ENCODE data around the gene KDM2A.

The KDM2A gene

DNA sequence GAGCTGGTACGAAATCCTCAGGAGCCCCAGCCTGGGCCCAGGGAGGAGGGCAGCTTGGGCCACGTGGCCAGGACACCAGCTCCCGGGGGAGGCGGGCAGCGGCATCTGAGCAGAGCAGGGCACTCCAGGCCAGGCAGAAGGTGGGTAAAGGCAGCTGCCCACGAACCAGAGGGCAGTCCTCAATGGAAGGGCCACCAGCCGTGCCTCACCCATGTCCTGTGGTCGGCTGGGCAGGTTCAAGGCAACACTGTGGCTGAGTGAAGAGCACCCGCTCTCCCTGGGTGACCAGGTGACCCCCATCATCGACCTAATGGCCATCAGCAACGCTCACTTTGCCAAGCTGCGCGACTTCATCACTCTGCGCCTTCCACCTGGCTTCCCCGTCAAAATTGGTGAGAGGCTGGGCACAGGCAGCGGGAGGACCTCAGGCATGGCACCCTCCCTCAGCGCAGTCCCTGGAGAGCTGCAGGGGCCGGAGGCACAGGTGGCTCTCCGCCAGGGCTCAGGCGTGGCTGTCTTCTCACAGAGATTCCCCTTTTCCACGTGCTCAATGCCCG, 181.8 kb downstream of the KDM2A start:
- TF ChIP-seq CTCF (IDR thresholded peaks at IDR 0.05; ENCODE audit: borderline replicate concordance, extremely low read depth, low read length, poor library complexity, severe bottlenecking): no peak
- no peak for TF ChIP-seq EZH2 (IDR thresholded peaks at IDR 0.05; ENCODE audit: borderline replicate concordance, low read depth, low read length, severe bottlenecking)
- H2AFZ ChIP-seq (ENCODE audit: low read depth, low read length): no peak overlapping the region
- H3K4me1 ChIP-seq (ENCODE audit: insufficient read depth, low read length): no peaks in the 10 kb centered on the region
- H3K4me2 ChIP-seq (ENCODE audit: insufficient read depth, low read length): no peak overlapping the region
- DNase-seq: no peak
- peaks cover 26% of the 10 kb centered on the region for H3K79me2 ChIP-seq (ENCODE audit: insufficient read depth, low read length)
- H3K36me3 ChIP-seq (ENCODE audit: insufficient read depth, low read length): peaks cover 66% of the 10 kb centered on the region
- H3K9ac ChIP-seq (ENCODE audit: low read depth, low read length): no peak overlapping the region
- no peaks in the 10 kb centered on the region for H3K9me3 ChIP-seq (ENCODE audit: insufficient read depth, low read length, severe bottlenecking)
- ATAC-seq (ENCODE audit: insufficient read depth, low read depth): no peak
- H3K4me3 ChIP-seq (ENCODE audit: low read depth in 1 of 2, low read length in 2 of 2): no peak overlapping the region
- no peaks in the 10 kb centered on the region for H3K27me3 ChIP-seq (ENCODE audit: insufficient read depth, low read length, poor library complexity)
- peaks cover 32% of the 10 kb centered on the region for H4K20me1 ChIP-seq (ENCODE audit: insufficient read depth, low read length)
- no peak overlapping the region for H3K27ac ChIP-seq (ENCODE audit: low read length)

GRCh38 chr11:67301313-67301921, 182.4 kb downstream of the KDM2A start:
- TF ChIP-seq CTCF (IDR thresholded peaks at IDR 0.05; ENCODE audit: borderline replicate concordance, extremely low read depth, low read length, poor library complexity, severe bottlenecking) (no peak), EZH2 (IDR thresholded peaks at IDR 0.05; ENCODE audit: borderline replicate concordance, low read depth, low read length, severe bottlenecking) (no peak)
- DNase-seq: no peak
- Histone ChIP-seq H2AFZ (ENCODE audit: low read depth, low read length) (no peak overlapping the region), H3K27ac (ENCODE audit: low read length) (no peak overlapping the region), H3K36me3 (ENCODE audit: insufficient read depth, low read length) (peaks cover 60% of the 10 kb centered on the region), H3K79me2 (ENCODE audit: insufficient read depth, low read length) (peaks cover 21% of the 10 kb centered on the region), H3K4me1 (ENCODE audit: insufficient read depth, low read length) (no peaks in the 10 kb centered on the region), H3K9ac (ENCODE audit: low read depth, low read length) (no peak overlapping the region), H4K20me1 (ENCODE audit: insufficient read depth, low read length) (peaks cover 32% of the 10 kb centered on the region), H3K4me3 (ENCODE audit: low read depth in 1 of 2, low read length in 2 of 2) (no peak overlapping the region), H3K4me2 (ENCODE audit: insufficient read depth, low read length) (no peak overlapping the region), H3K9me3 (ENCODE audit: insufficient read depth, low read length, severe bottlenecking) (no peaks in the 10 kb centered on the region), H3K27me3 (ENCODE audit: insufficient read depth, low read length, poor library complexity) (no peaks in the 10 kb centered on the region)
- no peak for ATAC-seq (ENCODE audit: insufficient read depth, low read depth)

DNA sequence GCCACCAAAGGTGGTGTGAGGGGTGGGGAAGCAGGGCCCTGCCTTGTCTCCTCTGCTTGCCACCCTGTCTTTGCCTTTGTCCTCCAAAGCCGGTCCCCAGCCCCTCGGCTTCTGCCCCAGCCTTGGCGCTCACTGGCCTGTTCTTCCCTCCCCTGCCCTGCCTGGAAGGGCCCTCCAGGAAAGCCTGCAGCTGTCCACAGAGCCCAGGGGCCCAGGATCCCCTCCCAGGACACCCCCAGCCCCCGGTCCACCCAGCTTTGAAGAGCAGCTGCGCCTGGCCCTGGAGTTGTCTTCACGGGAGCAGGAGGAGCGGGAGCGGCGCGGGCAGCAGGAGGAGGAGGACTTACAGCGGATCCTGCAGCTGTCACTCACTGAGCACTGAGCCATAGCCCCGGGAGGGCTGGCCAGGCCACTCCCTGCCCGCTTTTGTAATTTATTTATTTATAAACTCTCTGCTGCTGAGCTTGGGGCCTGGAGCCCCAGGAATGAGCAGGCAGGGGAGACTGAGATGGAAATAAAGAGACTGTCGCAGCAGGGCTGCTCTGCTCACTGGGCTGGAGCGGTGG, 183.0 kb downstream of the KDM2A start:
- Histone ChIP-seq H3K4me2 (ENCODE audit: insufficient read depth, low read length) (no peak overlapping the region), H3K9me3 (ENCODE audit: insufficient read depth, low read length, severe bottlenecking) (no peaks in the 10 kb centered on the region), H2AFZ (ENCODE audit: low read depth, low read length) (no peak overlapping the region), H3K4me1 (ENCODE audit: insufficient read depth, low read length) (no peaks in the 10 kb centered on the region), H3K27me3 (ENCODE audit: insufficient read depth, low read length, poor library complexity) (no peaks in the 10 kb centered on the region), H3K79me2 (ENCODE audit: insufficient read depth, low read length) (peaks cover 15% of the 10 kb centered on the region), H3K9ac (ENCODE audit: low read depth, low read length) (no peak overlapping the region), H3K4me3 (ENCODE audit: low read depth in 1 of 2, low read length in 2 of 2) (no peak overlapping the region), H3K27ac (ENCODE audit: low read length) (no peak overlapping the region), H3K36me3 (ENCODE audit: insufficient read depth, low read length) (peaks cover 54% of the 10 kb centered on the region), H4K20me1 (ENCODE audit: insufficient read depth, low read length) (peaks cover 32% of the 10 kb centered on the region)
- DNase-seq: no peak
- no peak for ATAC-seq (ENCODE audit: insufficient read depth, low read depth)
- no peak for TF ChIP-seq CTCF (IDR thresholded peaks at IDR 0.05; ENCODE audit: borderline replicate concordance, extremely low read depth, low read length, poor library complexity, severe bottlenecking)
- TF ChIP-seq EZH2 (IDR thresholded peaks at IDR 0.05; ENCODE audit: borderline replicate concordance, low read depth, low read length, severe bottlenecking): no peak
